Activated CD4-positive, alpha-beta T cell treated with anti-CD3 and anti-CD28 coated beads, Interleukin-2, Interleukin-6, amounts not matched to agents 100 ng/mL and 50 ng/mL, durations not matched to agents 16 hours and 8 hours (primary cell): Measurements from ENCODE around the gene EREG.
A peak's percentile ranks its signal among the peaks of the same experiment; 100 is the strongest.

Experiments
- DNase-seq: peaks from one replicate; pipeline ENCODE4 v3.0.0-alpha.2; 2020

Gene EREG

DNA sequence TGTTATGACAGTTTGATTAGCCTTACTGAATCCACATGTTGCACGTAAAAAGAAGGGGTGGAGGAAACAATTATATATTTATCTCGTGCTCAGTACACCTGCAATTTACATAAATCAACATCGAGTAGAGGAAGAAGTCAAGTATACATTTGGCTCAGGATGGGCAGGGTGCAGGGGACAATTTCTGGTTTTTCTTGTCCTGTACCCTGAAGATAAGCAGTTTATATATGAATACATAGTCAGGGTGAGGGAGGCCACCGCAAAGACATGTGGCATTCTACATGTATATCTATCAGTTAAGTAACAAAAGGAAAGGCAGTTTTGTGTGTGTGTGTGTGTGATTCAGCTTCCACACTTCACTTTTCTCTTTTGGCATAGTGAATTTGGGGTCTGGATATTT, 11.1 kb upstream of the EREG start:
- DNase-seq, result no peak

- no peak for DNase-seq
Observed at GRCh38 chr4:74357965-74358364, 7.0 kb upstream of the EREG start.

GRCh38 chr4:74361671-74362070, 3.3 kb upstream of the EREG start:
- no peak for DNase-seq

DNA sequence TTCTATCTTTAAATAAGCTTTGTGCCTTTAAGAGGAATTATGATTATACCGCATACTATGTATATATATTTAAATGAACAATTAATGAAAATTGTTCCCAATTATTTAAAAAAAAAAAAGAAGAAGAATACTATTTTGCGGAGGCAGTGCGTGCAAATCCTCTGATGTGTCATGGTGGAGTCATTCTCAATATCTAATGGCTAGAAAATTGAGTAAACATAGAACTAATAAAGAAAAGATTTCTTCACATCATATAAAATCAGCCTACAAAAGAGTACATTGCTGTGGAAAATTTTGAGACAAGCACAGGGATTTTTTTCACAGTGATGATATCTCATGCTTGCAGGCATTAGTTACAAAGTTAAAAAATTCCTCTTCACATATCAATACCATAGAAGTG, 2.6 kb upstream of the EREG start:
- DNase-seq, result no peak

GRCh38 chr4:74364256-74364651, 691 bp upstream of the EREG start:
- no peak for DNase-seq

GRCh38 chr4:74365761-74366160, 816 bp downstream of the EREG start:
- DNase-seq, result no peak

- no peak for DNase-seq
Observed at GRCh38 chr4:74366367-74366911, 1.5 kb downstream of the EREG start.

- DNase-seq, result no peak
Observed at GRCh38 chr4:74367656-74368290, 2.8 kb downstream of the EREG start.

DNA sequence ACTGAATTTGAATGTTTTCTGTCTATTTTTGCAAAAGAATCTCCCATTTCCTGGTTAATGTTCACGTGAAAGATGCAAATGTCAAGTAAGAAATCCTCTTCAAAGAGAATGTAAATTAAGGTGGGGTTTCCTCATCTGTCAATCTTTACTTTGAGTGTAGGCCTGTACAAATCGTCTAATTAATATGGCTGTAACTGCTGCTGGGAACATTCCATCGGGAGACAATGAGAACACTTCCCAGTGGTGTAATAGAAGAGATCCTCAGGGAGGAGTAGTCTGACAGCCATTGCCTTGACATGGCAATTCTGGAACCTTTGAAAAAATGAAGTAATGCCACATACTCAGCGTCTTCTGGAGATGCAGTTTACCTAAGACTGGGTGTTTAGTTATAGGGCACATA, 3.7 kb downstream of the EREG start:
- DNase-seq, result no peak

DNA sequence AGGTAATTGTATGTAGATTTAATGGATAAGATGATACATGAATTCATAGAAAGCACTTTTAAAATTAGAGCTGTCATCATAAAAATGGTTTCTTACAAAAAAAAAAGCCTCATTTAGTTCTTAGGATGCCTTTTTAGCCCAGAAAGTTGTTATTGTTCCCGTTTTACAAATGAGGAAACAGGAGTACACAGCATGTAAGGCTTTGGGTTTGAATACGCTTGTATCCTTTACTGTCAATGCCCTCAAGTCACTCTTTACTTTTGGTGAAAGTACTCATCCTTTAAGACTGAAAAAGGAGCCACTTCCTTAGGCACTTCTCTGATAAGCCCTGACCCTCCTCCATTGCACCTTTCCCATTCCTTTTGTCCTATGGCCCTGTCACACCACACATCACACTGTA, 4.9 kb downstream of the EREG start:
- DNase-seq, result no peak

- peak; percentile 57 for DNase-seq
Observed at GRCh38 chr4:74370912-74371311, 6.0 kb downstream of the EREG start.

GRCh38 chr4:74374128-74374527, 9.2 kb downstream of the EREG start:
- no peak for DNase-seq

DNA sequence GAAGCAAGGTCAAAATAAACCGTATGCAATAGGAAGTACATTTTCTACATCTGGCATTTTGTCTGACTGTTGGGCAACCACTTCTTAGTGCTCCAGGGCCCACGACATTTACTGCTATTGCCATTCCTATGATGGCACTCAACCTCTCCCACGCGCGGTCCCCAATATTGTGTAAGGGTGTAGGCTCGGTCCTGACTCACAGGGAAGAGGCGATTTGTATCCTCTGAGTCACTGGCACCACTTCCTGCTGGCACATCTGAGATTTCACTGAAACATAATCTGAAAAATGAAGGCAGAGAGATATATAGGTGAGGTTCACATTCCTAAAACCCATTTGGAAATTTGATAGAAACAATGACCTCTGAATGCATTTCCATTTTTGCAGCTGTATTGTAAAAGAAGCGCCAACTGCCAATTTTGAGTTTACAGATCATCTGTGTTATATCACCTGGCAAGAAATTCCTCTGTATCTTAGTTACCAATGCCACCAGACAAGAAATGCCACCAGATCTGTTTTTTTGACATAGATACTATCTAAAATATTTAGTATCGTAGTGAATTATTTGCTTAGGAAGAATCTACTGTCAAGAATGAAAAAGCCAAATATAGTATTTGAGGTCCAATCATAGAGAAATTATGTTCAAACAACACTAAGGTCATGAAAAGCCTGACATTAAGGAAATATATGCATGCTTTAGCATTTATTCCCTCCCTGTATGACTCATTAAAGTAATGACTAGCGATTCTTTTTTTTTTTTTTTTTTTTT, 9.8 kb downstream of the EREG start:
- DNase-seq, result no peak

GRCh38 chr4:74375824-74376426, 11.0 kb downstream of the EREG start:
- no peak for DNase-seq

DNA sequence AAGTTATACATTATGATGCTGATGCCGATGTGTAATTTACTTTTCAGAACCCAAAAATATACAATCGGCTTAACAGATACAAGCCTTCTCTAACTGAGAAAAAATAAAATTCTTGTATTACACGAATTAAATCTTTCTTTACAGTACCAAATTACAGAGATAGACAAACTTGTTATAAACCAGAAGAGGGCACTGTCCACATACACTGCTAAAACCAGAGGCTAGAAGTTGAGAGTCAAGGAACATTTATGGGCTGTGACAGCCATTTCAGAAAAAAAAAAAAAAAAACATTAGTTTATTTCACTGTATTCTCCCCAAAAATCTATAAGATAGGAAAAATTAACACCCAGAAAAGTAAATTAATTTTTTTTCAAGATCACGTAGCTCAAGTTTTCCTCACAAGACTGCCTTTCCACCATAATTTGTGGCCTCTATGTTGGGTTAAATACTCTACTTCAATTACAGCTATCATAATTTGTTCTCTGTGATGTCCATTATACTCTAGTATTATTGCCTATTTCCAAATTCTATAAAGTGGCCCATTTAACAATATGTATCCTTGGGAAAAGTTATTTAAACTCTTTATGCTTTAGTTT, 12.0 kb downstream of the EREG start:
- DNase-seq, result peak; percentile 28

GRCh38 chr4:74377714-74378113, 12.8 kb downstream of the EREG start:
- DNase-seq, result no peak

- DNase-seq, result no peak
Observed at GRCh38 chr4:74378573-74378972, 13.6 kb downstream of the EREG start.

- DNase-seq, result no peak
Observed at GRCh38 chr4:74379912-74380311, 15.0 kb downstream of the EREG start.

GRCh38 chr4:74385386-74385785, 20.4 kb downstream of the EREG start:
- DNase-seq, result no peak

DNA sequence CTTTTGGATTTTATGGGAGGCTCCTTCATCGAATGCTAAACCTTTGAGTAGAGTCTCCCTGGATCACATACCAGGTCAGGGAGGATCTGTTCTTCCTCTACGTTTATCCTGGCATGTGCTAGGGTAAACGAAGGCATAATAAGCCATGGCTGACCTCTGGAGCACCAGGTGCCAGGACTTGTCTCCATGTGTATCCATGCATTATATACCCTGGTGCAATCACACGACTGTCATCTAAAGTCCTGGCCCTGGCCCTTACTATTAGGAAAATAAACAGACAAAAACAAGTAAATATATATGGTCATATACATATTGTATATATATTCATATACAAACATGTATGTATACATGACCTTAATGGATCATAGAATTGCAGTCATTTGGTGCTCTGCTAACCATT, 21.2 kb downstream of the EREG start:
- DNase-seq, result no peak

- DNase-seq, result no peak
Observed at GRCh38 chr4:74387790-74388189, 22.8 kb downstream of the EREG start.

GRCh38 chr4:74389494-74389893, 24.5 kb downstream of the EREG start:
- no peak for DNase-seq

- no peak for DNase-seq
Observed at GRCh38 chr4:74390677-74391076, 25.7 kb downstream of the EREG start.

DNA sequence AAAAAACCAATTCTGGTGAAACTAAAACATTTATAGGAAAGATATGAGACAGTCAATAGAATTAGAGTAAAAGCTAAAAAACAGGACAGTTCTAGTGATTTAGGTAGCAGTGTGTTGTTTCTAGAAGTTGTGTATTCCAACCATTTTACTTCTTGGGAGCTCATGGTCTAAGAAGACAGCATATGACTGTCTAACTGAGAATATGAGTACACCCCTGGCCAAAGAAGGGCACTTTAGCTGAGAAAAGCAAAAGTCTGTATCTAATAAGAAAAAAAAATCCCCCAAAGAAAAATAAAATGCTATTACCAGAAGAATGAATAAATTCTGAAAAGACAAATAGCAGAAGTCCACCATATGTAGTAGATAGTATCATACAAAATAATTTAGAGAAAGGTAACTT, 26.4 kb downstream of the EREG start:
- DNase-seq, result no peak
